HepG2 (cell line): ENCODE data around the gene HES1. TPM values are rescaled to one million over a fixed set of nuclear protein-coding genes. Genes with fewer than 3 reads are reported as not detected.

Source experiments
- CEBPG ChIP-seq: IDR thresholded peaks from 2 replicates; pipeline ENCODE4 v1.6.1; 2016
- CHD2 ChIP-seq: IDR thresholded peaks from 2 replicates; pipeline ENCODE4 v1.6.1; 2011; ENCODE audit warnings: low read depth, low read length, improper control_type of control experiment
- FOSL2 ChIP-seq: sonication (generic); formaldehyde crosslinking; IDR thresholded peaks from 2 replicates; pipeline ENCODE4 v1.4.0; 2020; ENCODE audit warnings: missing genetic modification reagents
- ZNF138 ChIP-seq: sonication (generic); formaldehyde crosslinking; IDR thresholded peaks from 2 replicates; pipeline ENCODE4 v1.5.0; 2020; ENCODE audit warnings: mild to moderate bottlenecking, low read depth, missing genetic modification reagents
- ZNF570 ChIP-seq: sonication (generic); formaldehyde crosslinking; IDR thresholded peaks from 2 replicates; pipeline ENCODE4 v1.4.0; 2020; ENCODE audit warnings: mild to moderate bottlenecking, missing genetic modification reagents, borderline replicate concordance
- polyA plus RNA-seq, 8 experiments: library from polyadenylated mRNA; depleted of rRNA in 3 of 8; stranded (reverse) in 7 of 8; unstranded in 1 of 8; fragments of >200 nt; fragmentation: Illumina TruSeq in 4 of 8; extraction: Trizol in 4 of 8; gene quantifications; 2 replicates each; pipeline versions ENCODE4 v1.2.1 to v1.2.3, GENCODE V29; 2011 to 2016; ENCODE audit warnings: low read depth in 4 of 8, missing spikeins in 1 of 8, mixed read lengths in 1 of 8; ENCODE audit not compliant: insufficient read depth in 1 of 8
- total RNA-seq, 5 experiments: library from RNA; depleted of rRNA; stranded (reverse); fragments of >200 nt; fragmentation: Illumina TruSeq; extraction: Trizol; gene quantifications; 2 replicates each; pipeline ENCODE4 v1.2.3, GENCODE V29; 2016; ENCODE audit warnings: low read depth in 1 of 5
- TF ChIP-seq, protein P1 (sequence below): sonication (generic); formaldehyde crosslinking; IDR thresholded peaks from 2 replicates; pipeline ENCODE4 v1.5.1; 2020; ENCODE audit warnings: missing genetic modification reagents, mild to moderate bottlenecking, borderline replicate concordance
- TF ChIP-seq, protein P2 (sequence below): sonication (generic); formaldehyde crosslinking; IDR thresholded peaks from 2 replicates; pipeline ENCODE4 v1.4.0; 2020; ENCODE audit warnings: missing genetic modification reagents, borderline replicate concordance
- TF ChIP-seq, protein P3 (sequence below): sonication (generic); formaldehyde crosslinking; IDR thresholded peaks from 2 replicates; pipeline ENCODE4 v1.5.1; 2020; ENCODE audit warnings: mild to moderate bottlenecking, missing genetic modification reagents
- TF ChIP-seq, protein P4 (sequence below): sonication (generic); formaldehyde crosslinking; IDR thresholded peaks from 2 replicates; pipeline ENCODE4 v1.4.0; 2020; ENCODE audit warnings: mild to moderate bottlenecking, missing genetic modification reagents

The HES1 gene
- total and polyA plus RNA-seq, 2 of the 13 experiments (the other 11 are each of a cell fraction or from before 2014, with no cell fraction given), result 15.4 to 19.8 TPM

DNA sequence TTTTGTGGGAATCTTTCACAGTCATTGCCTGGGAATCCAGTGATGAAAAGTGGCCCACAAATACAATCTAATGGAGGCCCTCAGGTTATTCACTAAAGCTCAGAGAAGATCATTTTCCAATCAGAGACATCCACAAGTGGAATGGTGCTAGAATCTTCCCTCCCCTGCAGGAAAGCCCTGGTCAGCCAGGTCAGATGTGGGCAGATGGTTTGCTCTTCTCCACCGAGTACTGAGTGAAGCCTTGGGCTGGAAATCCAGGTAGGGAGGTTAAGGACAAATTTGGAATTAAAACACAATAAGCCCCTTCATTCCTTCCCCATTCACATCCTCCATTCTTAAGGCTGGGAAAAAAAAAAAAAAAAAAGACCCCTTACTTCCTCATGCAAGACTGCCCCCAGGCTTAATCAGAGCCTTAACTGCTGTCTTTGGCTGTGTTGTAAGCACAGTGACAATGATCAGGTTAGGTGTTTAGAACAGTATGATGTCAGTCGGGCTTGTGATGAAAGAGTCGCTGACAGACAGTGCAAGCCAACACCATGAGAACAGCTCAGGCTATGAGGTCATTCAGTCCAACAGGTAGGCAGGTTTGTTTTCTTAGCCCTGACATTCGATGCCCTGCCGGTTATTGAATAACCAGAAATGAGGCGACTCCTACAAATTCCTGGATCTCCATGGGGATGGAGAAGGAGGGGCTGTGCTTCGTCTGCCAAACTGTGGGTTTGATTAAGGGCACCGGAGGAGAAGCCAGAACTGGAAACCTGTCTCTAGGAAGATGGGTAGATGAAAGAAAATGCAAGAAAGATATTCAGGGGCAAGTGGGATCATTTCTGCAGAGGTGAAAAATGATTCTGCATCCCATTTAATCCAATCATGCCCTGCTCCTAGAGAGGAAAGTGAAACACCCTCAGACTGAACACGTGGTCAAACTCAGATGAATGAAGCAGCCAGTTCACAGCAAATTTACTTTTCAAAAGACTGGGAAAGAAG lies 23.5 kb upstream of the HES1 start (continued):
- TF ChIP-seq, protein P1, sequence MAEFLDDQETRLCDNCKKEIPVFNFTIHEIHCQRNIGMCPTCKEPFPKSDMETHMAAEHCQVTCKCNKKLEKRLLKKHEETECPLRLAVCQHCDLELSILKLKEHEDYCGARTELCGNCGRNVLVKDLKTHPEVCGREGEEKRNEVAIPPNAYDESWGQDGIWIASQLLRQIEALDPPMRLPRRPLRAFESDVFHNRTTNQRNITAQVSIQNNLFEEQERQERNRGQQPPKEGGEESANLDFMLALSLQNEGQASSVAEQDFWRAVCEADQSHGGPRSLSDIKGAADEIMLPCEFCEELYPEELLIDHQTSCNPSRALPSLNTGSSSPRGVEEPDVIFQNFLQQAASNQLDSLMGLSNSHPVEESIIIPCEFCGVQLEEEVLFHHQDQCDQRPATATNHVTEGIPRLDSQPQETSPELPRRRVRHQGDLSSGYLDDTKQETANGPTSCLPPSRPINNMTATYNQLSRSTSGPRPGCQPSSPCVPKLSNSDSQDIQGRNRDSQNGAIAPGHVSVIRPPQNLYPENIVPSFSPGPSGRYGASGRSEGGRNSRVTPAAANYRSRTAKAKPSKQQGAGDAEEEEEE, result no peak
- TF ChIP-seq ZNF138 (CRISPR knock-in tag), result no peak
- TF ChIP-seq CEBPG (CRISPR knock-in tag), result peak; percentile 74
- TF ChIP-seq, protein P2, sequence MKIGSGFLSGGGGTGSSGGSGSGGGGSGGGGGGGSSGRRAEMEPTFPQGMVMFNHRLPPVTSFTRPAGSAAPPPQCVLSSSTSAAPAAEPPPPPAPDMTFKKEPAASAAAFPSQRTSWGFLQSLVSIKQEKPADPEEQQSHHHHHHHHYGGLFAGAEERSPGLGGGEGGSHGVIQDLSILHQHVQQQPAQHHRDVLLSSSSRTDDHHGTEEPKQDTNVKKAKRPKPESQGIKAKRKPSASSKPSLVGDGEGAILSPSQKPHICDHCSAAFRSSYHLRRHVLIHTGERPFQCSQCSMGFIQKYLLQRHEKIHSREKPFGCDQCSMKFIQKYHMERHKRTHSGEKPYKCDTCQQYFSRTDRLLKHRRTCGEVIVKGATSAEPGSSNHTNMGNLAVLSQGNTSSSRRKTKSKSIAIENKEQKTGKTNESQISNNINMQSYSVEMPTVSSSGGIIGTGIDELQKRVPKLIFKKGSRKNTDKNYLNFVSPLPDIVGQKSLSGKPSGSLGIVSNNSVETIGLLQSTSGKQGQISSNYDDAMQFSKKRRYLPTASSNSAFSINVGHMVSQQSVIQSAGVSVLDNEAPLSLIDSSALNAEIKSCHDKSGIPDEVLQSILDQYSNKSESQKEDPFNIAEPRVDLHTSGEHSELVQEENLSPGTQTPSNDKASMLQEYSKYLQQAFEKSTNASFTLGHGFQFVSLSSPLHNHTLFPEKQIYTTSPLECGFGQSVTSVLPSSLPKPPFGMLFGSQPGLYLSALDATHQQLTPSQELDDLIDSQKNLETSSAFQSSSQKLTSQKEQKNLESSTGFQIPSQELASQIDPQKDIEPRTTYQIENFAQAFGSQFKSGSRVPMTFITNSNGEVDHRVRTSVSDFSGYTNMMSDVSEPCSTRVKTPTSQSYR (CRISPR knock-in tag), result no peak
- TF ChIP-seq, protein P3, sequence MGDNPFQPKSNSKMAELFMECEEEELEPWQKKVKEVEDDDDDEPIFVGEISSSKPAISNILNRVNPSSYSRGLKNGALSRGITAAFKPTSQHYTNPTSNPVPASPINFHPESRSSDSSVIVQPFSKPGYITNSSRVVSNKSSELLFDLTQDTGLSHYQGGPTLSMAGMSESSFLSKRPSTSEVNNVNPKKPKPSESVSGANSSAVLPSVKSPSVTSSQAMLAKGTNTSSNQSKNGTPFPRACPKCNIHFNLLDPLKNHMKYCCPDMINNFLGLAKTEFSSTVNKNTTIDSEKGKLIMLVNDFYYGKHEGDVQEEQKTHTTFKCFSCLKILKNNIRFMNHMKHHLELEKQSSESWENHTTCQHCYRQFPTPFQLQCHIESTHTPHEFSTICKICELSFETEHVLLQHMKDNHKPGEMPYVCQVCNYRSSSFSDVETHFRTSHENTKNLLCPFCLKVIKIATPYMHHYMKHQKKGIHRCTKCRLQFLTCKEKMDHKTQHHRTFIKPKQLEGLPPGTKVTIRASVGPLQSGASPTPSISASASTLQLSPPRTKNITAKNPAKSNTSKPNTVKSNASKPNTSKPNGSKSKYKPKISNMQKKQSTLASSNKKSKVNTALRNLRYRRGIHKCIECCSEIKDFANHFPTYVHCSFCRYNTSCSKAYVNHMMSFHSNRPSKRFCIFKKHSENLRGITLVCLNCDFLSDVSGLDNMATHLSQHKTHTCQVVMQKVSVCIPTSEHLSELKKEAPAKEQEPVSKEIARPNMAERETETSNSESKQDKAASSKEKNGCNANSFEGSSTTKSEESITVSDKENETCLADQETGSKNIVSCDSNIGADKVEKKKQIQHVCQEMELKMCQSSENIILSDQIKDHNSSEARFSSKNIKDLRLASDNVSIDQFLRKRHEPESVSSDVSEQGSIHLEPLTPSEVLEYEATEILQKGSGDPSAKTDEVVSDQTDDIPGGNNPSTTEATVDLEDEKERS (CRISPR knock-in tag), result 0 out of 2 replicates have a peak, but pooled peaks have one; percentile 36
- TF ChIP-seq FOSL2 (CRISPR knock-in tag), result peak; percentile 89
- no peak for TF ChIP-seq CHD2
- no peak for TF ChIP-seq ZNF570 (CRISPR knock-in tag)
- TF ChIP-seq, protein P4, sequence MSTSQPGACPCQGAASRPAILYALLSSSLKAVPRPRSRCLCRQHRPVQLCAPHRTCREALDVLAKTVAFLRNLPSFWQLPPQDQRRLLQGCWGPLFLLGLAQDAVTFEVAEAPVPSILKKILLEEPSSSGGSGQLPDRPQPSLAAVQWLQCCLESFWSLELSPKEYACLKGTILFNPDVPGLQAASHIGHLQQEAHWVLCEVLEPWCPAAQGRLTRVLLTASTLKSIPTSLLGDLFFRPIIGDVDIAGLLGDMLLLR (CRISPR knock-in tag), result no peak
